Skeletal muscle satellite cell (primary cell): ENCODE measurements around the gene GIMAP1.

Experiments used
- H3K27me3 ChIP-seq: 2 replicates; pipeline ENCODE4 v1.7.0; 2013; ENCODE audit warnings: low read length; ENCODE audit not compliant: control insufficient read depth, insufficient read depth
- H3K36me3 ChIP-seq: 2 replicates; pipeline ENCODE4 v1.7.0; 2013; ENCODE audit warnings: mild to moderate bottlenecking, control low read depth, low read length; ENCODE audit not compliant: insufficient read depth
- H3K4me1 ChIP-seq: 2 replicates; pipeline ENCODE4 v1.7.0; 2013; ENCODE audit warnings: low read length; ENCODE audit not compliant: control insufficient read depth, insufficient read depth
- H3K4me2 ChIP-seq: 2 replicates; pipeline ENCODE4 v1.7.0; 2013; ENCODE audit warnings: mild to moderate bottlenecking, low read length
- H3K4me3 ChIP-seq: 2 replicates; pipeline ENCODE4 v1.7.0; 2013; ENCODE audit warnings: low read length
- H3K9ac ChIP-seq: 2 replicates; pipeline ENCODE4 v1.7.0; 2013; ENCODE audit warnings: mild to moderate bottlenecking, low read depth, low read length, moderate library complexity
- H3K9me3 ChIP-seq: replicated peaks from 2 replicates; pipeline ENCODE4 v1.7.0; 2013; ENCODE audit warnings: mild to moderate bottlenecking, control low read depth, low read length

Gene GIMAP1

DNA sequence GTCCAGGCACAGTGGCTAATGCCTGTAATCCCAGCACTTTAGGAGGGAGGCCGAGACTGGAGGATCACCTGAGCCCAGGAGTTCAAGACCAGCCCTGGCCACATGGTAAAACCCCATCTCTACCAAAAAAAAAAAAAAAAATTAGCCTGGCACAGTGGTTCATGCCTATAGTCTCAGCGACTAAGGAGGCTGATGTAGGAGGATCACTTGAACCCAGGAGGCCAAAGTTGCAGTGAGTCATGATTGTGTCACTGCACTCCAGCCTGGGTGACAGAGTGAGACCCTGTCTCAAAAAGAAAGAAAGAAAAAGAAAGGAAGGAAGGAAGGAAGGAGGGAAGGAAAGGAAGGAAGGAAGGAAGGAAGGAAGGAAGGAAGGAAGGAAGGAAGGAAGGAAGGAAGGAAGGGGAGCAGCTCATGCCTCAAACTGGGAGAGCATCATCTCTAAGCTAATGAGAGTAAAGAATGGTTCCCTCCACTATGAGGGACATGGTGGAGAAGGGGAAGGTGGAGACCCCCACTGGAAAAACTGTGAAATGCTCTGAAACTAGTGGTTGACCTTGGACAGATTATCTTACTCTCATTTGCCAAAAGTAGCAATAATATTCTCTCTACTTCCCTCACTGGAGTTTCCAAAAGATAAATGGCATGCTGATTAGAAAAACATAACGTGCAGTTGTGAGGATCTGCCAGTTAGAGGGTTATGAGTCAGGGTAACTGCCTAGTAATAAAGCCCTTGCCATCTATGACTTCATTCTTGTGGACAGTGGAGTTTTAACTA, 37.6 kb downstream of the GIMAP1 start:
- H3K4me3 ChIP-seq: no peak overlapping the region
- H3K27me3 ChIP-seq: no peaks in the 10 kb centered on the region
- H3K9me3 ChIP-seq: no peaks in the 10 kb centered on the region
- H3K4me2 ChIP-seq: no peak overlapping the region
- H3K36me3 ChIP-seq: no peaks in the 10 kb centered on the region
- no peaks in the 10 kb centered on the region for H3K4me1 ChIP-seq
- no peak overlapping the region for H3K9ac ChIP-seq

DNA sequence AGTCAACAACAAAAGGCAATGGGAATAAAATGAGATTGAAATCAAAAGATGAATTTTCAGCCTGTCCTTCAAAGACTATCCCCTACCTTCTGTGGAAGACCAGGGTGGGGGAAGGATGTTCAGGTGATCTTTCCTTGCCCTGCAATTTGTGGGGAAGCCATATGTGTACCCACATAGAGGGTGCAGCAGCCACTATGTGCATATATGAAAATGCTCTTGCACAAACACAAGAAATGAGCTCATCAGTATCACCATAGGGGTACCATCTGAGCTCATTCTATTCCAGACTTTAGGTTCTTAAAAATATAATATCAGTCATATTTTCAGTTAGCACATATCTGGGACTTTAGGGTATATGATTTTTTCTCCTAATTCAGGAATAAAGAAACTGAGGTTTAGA, 38.5 kb downstream of the GIMAP1 start:
- Histone ChIP-seq H3K9me3 (no peaks in the 10 kb centered on the region), H3K27me3 (no peaks in the 10 kb centered on the region), H3K4me1 (no peaks in the 10 kb centered on the region), H3K36me3 (no peaks in the 10 kb centered on the region), H3K9ac (no peak overlapping the region), H3K4me3 (no peak overlapping the region), H3K4me2 (no peak overlapping the region)

DNA sequence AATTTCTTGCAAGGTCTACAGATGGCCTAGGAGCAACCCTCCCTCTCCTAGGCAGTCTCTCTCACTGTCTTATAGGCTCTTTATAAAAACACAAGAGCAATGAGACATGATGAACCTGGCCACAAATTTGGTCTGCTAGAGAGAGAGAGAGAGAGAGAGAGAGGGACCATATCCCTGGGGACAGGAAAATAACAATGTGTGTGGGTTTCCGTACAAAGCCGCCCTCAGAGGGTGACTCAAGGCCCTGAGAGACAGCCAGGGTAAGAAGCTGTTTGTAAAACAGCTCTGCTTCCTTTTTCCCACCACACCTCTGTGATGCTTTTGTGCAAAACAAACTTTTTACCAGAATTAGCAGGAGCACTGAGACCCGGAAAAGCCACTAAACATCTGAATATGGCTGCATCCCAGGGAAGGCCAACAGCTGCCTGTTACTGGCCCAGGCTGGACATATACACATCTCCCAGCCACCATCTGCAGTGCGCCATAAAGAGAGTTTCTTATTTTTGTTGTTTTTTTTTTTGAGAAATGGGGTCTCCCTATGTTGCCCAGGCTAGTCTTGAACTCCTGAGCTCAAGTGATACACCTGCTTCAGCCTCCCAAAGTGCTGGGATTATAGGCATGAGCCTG, 39.2 kb downstream of the GIMAP1 start:
- Histone ChIP-seq H3K4me3 (no peak overlapping the region), H3K27me3 (no peaks in the 10 kb centered on the region), H3K9me3 (no peaks in the 10 kb centered on the region), H3K4me1 (no peaks in the 10 kb centered on the region), H3K36me3 (no peaks in the 10 kb centered on the region), H3K9ac (no peak overlapping the region), H3K4me2 (no peak overlapping the region)

DNA sequence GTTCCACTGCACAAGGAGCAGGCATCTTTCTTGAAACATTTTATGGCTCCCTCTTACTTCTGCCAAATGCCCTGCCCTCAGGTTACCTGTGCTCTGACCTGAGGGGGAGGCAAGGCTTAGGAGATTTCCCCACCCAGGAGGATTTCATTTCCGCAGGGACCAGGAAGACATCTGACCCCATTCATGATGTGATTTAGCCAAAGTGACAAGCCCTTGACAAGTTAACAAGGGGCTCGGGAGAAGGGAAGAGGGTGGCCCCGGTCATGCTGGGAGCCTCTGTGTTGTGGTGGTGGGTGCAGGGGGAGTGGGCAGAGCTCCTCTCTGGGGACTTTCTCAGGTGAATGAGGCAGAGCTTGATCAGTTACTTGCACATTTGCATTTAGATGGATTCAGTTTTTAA, 39.8 kb downstream of the GIMAP1 start:
- Histone ChIP-seq H3K9ac (no peak overlapping the region), H3K4me1 (no peaks in the 10 kb centered on the region), H3K4me3 (no peak overlapping the region), H3K4me2 (no peak overlapping the region), H3K9me3 (no peaks in the 10 kb centered on the region), H3K27me3 (no peaks in the 10 kb centered on the region), H3K36me3 (no peaks in the 10 kb centered on the region)

DNA sequence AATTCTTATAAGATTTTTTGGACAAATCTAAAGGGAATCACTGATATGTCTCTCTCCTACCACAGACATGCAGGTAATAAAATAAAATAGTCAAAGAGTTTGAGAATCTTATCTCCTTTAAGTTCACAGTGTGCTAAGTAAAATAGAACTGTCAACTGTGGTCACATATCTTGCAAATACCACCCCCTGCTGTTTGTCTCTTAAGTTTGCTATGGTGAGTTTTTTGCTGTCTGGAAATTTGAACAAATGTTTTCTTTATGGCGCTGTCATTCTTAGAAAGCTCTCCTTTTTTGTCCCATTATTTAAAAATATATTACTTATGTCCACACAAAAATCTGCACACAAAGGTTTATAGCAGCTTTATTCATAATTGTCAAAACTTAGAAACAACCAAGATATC, 40.4 kb downstream of the GIMAP1 start:
- Histone ChIP-seq H3K27me3 (no peaks in the 10 kb centered on the region), H3K4me1 (no peaks in the 10 kb centered on the region), H3K9ac (no peak overlapping the region), H3K4me2 (no peak overlapping the region), H3K4me3 (no peak overlapping the region), H3K36me3 (no peaks in the 10 kb centered on the region), H3K9me3 (no peaks in the 10 kb centered on the region)

DNA sequence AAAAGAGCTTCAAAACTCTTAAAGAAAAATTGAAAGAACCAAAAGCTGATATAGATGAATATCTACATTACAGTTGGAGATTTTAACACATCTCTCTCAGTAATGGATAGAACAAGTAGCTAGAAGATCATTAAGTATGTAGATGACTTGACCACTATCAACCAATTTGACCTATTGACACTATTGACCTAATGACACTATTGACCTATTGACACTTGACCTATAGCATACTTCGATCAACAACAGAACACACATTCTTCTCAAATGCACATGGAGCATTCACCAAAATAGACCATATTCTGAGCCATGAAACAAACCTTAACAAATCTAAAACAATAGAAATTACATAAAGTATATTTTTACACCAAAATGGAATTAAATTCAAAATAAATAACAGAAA, 43.1 kb downstream of the GIMAP1 start:
- no peak overlapping the region for H3K4me2 ChIP-seq
- no peak overlapping the region for H3K4me3 ChIP-seq
- H3K27me3 ChIP-seq: no peaks in the 10 kb centered on the region
- H3K4me1 ChIP-seq: no peaks in the 10 kb centered on the region
- no peak overlapping the region for H3K9ac ChIP-seq
- H3K36me3 ChIP-seq: no peaks in the 10 kb centered on the region
- no peaks in the 10 kb centered on the region for H3K9me3 ChIP-seq

DNA sequence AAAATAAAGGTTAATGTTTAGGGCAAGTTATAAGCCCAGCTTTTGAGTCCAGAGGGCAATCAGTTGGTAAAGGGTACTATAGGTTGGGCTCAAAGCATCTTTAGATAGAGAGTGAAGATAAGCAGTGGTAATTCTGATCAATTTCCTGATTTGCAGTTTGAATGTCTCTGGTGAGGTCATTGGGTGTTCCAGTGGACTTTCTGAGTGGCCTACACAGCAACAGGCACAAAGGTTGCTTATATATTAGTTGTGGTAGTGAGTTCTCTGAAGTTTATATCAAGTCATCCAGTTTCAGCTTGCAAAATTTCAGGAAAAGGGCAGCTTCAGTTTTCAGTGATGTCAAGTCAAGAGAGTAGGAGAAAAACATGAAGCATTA, 49.9 kb downstream of the GIMAP1 start:
- Histone ChIP-seq H3K27me3 (no peaks in the 10 kb centered on the region), H3K4me1 (no peaks in the 10 kb centered on the region), H3K4me3 (no peak overlapping the region), H3K4me2 (no peak overlapping the region), H3K9ac (no peak overlapping the region), H3K36me3 (no peaks in the 10 kb centered on the region), H3K9me3 (no peaks in the 10 kb centered on the region)

DNA sequence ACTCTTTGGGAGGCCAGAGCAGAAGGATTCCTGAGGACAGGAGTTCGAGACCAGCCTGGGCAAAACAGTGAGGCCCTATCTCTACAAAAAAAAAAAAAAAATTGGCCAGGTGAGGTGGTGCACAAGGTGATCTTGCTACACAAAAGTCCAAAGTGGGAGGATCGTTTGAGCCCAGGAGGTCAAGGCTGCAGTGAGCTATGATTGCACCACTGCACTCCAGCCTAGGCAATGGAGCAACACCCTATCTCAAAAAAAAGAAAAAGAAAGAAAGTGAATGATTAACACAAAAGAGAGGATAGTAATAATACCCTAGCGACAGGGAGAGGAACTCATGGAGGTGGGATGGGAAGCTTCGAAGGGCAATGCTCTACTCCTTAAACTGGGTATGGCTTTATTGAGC, 53.4 kb downstream of the GIMAP1 start:
- no peaks in the 10 kb centered on the region for H3K4me1 ChIP-seq
- H3K4me3 ChIP-seq: no peak overlapping the region
- H3K9me3 ChIP-seq: no peaks in the 10 kb centered on the region
- no peaks in the 10 kb centered on the region for H3K36me3 ChIP-seq
- H3K9ac ChIP-seq: no peak overlapping the region
- H3K4me2 ChIP-seq: no peak overlapping the region
- no peaks in the 10 kb centered on the region for H3K27me3 ChIP-seq
